GM23338 (cell line): Measurements from ENCODE around the gene NCSTN. TPM values are rescaled to one million over a fixed set of nuclear protein-coding genes. Genes with fewer than 3 reads are reported as not detected.

Experiments used
- ATAC-seq: fragments of 200-7000 bp; cut with Tn5 transposase; 3 replicates; pipeline ENCODE4 v1.9.1; 2020
- DNase-seq: peaks from one replicate; pipeline ENCODE4 v3.0.0-alpha.2; 2015; ENCODE audit warnings: low spot score
- H2AFZ ChIP-seq: fragments of 200-600 bp; sonication (generic); 2 replicates; pipeline ENCODE4 v1.8.0; 2016; ENCODE audit warnings: antibody characterized with exemption, mild to moderate bottlenecking, moderate library complexity
- H3F3A ChIP-seq: fragments of 200-600 bp; sonication (generic); replicated peaks from 2 replicates; pipeline ENCODE4 v1.8.0; 2017; ENCODE audit warnings: antibody characterized with exemption, mixed run types, low read depth
- H3K27ac ChIP-seq: fragments of 200-600 bp; sonication (generic); 2 replicates; pipeline ENCODE4 v1.6.1; 2016; ENCODE audit warnings: low read depth
- H3K27me3 ChIP-seq: fragments of 200-600 bp; sonication (generic); 2 replicates; pipeline ENCODE4 v1.8.0; 2016; ENCODE audit warnings: mild to moderate bottlenecking, mixed run types, moderate library complexity; ENCODE audit not compliant: insufficient read depth
- H3K36me3 ChIP-seq: fragments of 200-600 bp; sonication (generic); 2 replicates; pipeline ENCODE4 v1.8.0; 2016; ENCODE audit warnings: mild to moderate bottlenecking; ENCODE audit not compliant: insufficient read depth
- H3K4me1 ChIP-seq: fragments of 200-600 bp; sonication (generic); 2 replicates; pipeline ENCODE4 v1.8.0; 2016; ENCODE audit warnings: mild to moderate bottlenecking, moderate library complexity; ENCODE audit not compliant: insufficient read depth
- H3K4me2 ChIP-seq: fragments of 200-600 bp; sonication (generic); 2 replicates; pipeline ENCODE4 v1.7.1; 2017; ENCODE audit warnings: mixed run types
- H3K4me3 ChIP-seq: fragments of 200-600 bp; sonication (generic); 2 replicates; pipeline ENCODE4 v1.6.1; 2016; ENCODE audit warnings: mixed run types
- H3K79me2 ChIP-seq: fragments of 200-600 bp; sonication (generic); replicated peaks from 2 replicates; pipeline ENCODE4 v1.8.0; 2017; ENCODE audit warnings: mild to moderate bottlenecking; ENCODE audit not compliant: insufficient read depth
- H3K9me2 ChIP-seq: fragments of 200-600 bp; sonication (generic); 2 replicates; pipeline ENCODE4 v1.8.0; 2017; ENCODE audit not compliant: insufficient read depth
- H4K20me1 ChIP-seq: fragments of 200-600 bp; sonication (generic); replicated peaks from 2 replicates; pipeline ENCODE4 v1.8.0; 2017; ENCODE audit warnings: mild to moderate bottlenecking; ENCODE audit not compliant: insufficient read depth
- H3K27ac Mint-ChIP-seq: 2 replicates; pipeline ENCODE4 v1.8.0; 2020; ENCODE audit warnings: inconsistent platforms, mild to moderate bottlenecking, moderate library complexity, mixed read lengths
- H3K27me3 Mint-ChIP-seq: 3 replicates; pipeline ENCODE4 v1.8.0; 2022; ENCODE audit warnings: low read depth, mild to moderate bottlenecking, moderate library complexity, mixed read lengths, inconsistent platforms; ENCODE audit not compliant: insufficient read depth, poor library complexity
- H3K36me3 Mint-ChIP-seq: 3 replicates; pipeline ENCODE4 v1.8.0; 2021; ENCODE audit warnings: low read depth, mild to moderate bottlenecking, inconsistent platforms, moderate library complexity, mixed read lengths
- H3K4me1 Mint-ChIP-seq: 3 replicates; pipeline ENCODE4 v1.8.0; 2020; ENCODE audit warnings: mild to moderate bottlenecking, inconsistent platforms, mixed read lengths
- H3K4me3 Mint-ChIP-seq: 3 replicates; pipeline ENCODE4 v1.8.0; 2021; ENCODE audit warnings: moderate library complexity, mild to moderate bottlenecking, inconsistent platforms, mixed read lengths
- H3K9me3 Mint-ChIP-seq: 3 replicates; pipeline ENCODE4 v1.8.0; 2020; ENCODE audit warnings: moderate library complexity, mild to moderate bottlenecking, inconsistent platforms, mixed read lengths
- CTCF ChIP-seq, 2 experiments: fragments of 200-600 bp in 1 of 2; sonication (generic) in 1 of 2; conservative IDR thresholded peaks; 2 replicates each; pipeline versions ENCODE4 v1.5.1 to v1.6.1; 2016 to 2017; ENCODE audit warnings: antibody characterized with exemption in 2 of 2, low read depth in 2 of 2, mild to moderate bottlenecking in 2 of 2, moderate library complexity in 1 of 2
- ETS1 ChIP-seq: IDR thresholded peaks from 2 replicates; pipeline ENCODE4 v1.6.1; 2016; ENCODE audit warnings: antibody characterized with exemption
- EZH2 ChIP-seq: fragments of 200-600 bp; sonication (generic); IDR thresholded peaks from one replicate; pipeline ENCODE4 v1.8.0; 2017; ENCODE audit warnings: antibody characterized with exemption, mild to moderate bottlenecking, low read depth; ENCODE audit not compliant: unreplicated experiment
- EZH2phosphoT487 ChIP-seq: fragments of 200-600 bp; sonication (generic); IDR thresholded peaks from one replicate; pipeline ENCODE4 v1.8.1; 2018; ENCODE audit warnings: antibody characterized with exemption; ENCODE audit not compliant: unreplicated experiment
- JUNB ChIP-seq: IDR thresholded peaks from one replicate; pipeline ENCODE4 v1.6.1; 2016; ENCODE audit warnings: antibody characterized with exemption; ENCODE audit not compliant: unreplicated experiment
- NANOG ChIP-seq: IDR thresholded peaks from 2 replicates; pipeline ENCODE4 v1.6.1; 2016; ENCODE audit warnings: antibody characterized with exemption, borderline replicate concordance
- POLR2AphosphoS5 ChIP-seq: IDR thresholded peaks from 2 replicates; pipeline ENCODE4 v1.6.1; 2016; ENCODE audit warnings: antibody characterized with exemption, low read depth
- REST ChIP-seq: IDR thresholded peaks from one replicate; pipeline ENCODE4 v1.6.1; 2018; ENCODE audit warnings: antibody characterized with exemption; ENCODE audit not compliant: unreplicated experiment
- STAT1 ChIP-seq: IDR thresholded peaks from one replicate; pipeline ENCODE4 v1.6.1; 2016; ENCODE audit warnings: antibody characterized with exemption; ENCODE audit not compliant: unreplicated experiment
- ZNF114 ChIP-seq: fragments of 250-450 bp; sonication (Bioruptor Pico); IDR thresholded peaks from 2 replicates; pipeline ENCODE4 v1.5.0; 2020; ENCODE audit warnings: mild to moderate bottlenecking, moderate library complexity
- ZNF462 ChIP-seq: fragments of 250-450 bp; sonication (Bioruptor Pico); IDR thresholded peaks from 2 replicates; pipeline ENCODE4 v1.5.0; 2020; ENCODE audit warnings: mild to moderate bottlenecking, moderate library complexity
- polyA plus RNA-seq: library from polyadenylated mRNA; unstranded; fragments of >200 nt; fragmentation: Nextera tagmentation; extraction: Ambion mirVana; gene quantifications from 2 replicates; pipeline ENCODE4 v1.2.1, GENCODE V29; 2016
- total RNA-seq: library from RNA; depleted of rRNA; stranded (reverse); fragments of >200 nt; shearing (Covaris generic); gene quantifications from 2 replicates; pipeline ENCODE4 v1.2.3, GENCODE V29; 2014

Gene NCSTN
- total and polyA plus RNA-seq, 2 experiments from 2014 or later: 36.0 to 45.9 TPM

GRCh38 chr1:160325252-160325651 lies 17.9 kb upstream of the NCSTN start:
- no peak for ATAC-seq
- Mint-ChIP-seq H3K27ac (no peak overlapping the region), H3K4me1 (no peaks in the 10 kb centered on the region), H3K27me3 (peaks cover 3% of the 10 kb centered on the region), H3K9me3 (no peaks in the 10 kb centered on the region), H3K4me3 (no peak overlapping the region), H3K36me3 (peaks cover 48% of the 10 kb centered on the region)
- DNase-seq: no peak
- no peak for TF ChIP-seq EZH2
- no peak for TF ChIP-seq POLR2AphosphoS5
- no peak for TF ChIP-seq ZNF114 (CRISPR knock-in tag)
- no peak for TF ChIP-seq ETS1
- no peak for TF ChIP-seq EZH2phosphoT487
- TF ChIP-seq STAT1: no peak
- TF ChIP-seq ZNF462 (CRISPR knock-in tag): no peak
- no peak for TF ChIP-seq NANOG
- TF ChIP-seq JUNB: no peak
- no peak for TF ChIP-seq CTCF (conservative IDR thresholded peaks at IDR 0.05; ENCODE audit: low read depth in 2 of 2)
- TF ChIP-seq REST: no peak
- Histone ChIP-seq H3K36me3 (peaks cover 42% of the 10 kb centered on the region), H4K20me1 (peaks cover 22% of the 10 kb centered on the region), H3K4me1 (no peaks in the 10 kb centered on the region), H3K4me2 (no peak overlapping the region), H3K27ac (no peak overlapping the region), H2AFZ (no peak overlapping the region), H3K9me2 (no peaks in the 10 kb centered on the region), H3K27me3 (no peaks in the 10 kb centered on the region), H3K4me3 (no peak overlapping the region), H3K79me2 (peaks cover 17% of the 10 kb centered on the region), H3F3A (no peaks in the 10 kb centered on the region)
